IPS-15b (cell line): Measurements from ENCODE around the gene TMEM52.

Experiments used
- H3K27me3 ChIP-seq: one replicate; pipeline ENCODE4 v1.6.1; 2013; ENCODE audit warnings: low read length; ENCODE audit not compliant: control insufficient read depth, insufficient read depth
- H3K36me3 ChIP-seq: one replicate; pipeline ENCODE4 v1.6.1; 2013; ENCODE audit warnings: low read length; ENCODE audit not compliant: control insufficient read depth, insufficient read depth
- H3K4me1 ChIP-seq: one replicate; pipeline ENCODE4 v1.6.1; 2013; ENCODE audit warnings: mild to moderate bottlenecking, low read length; ENCODE audit not compliant: control insufficient read depth, insufficient read depth
- H3K4me3 ChIP-seq: one replicate; pipeline ENCODE4 v1.5.1; 2013; ENCODE audit warnings: low read depth, low read length
- H3K9ac ChIP-seq: one replicate; pipeline ENCODE4 v1.6.1; 2013; ENCODE audit warnings: low read depth, mild to moderate bottlenecking, low read length
- H3K9me3 ChIP-seq: one replicate; pipeline ENCODE4 v1.6.1; 2013; ENCODE audit warnings: mild to moderate bottlenecking, low read length; ENCODE audit not compliant: control insufficient read depth, insufficient read depth

TMEM52 gene

DNA sequence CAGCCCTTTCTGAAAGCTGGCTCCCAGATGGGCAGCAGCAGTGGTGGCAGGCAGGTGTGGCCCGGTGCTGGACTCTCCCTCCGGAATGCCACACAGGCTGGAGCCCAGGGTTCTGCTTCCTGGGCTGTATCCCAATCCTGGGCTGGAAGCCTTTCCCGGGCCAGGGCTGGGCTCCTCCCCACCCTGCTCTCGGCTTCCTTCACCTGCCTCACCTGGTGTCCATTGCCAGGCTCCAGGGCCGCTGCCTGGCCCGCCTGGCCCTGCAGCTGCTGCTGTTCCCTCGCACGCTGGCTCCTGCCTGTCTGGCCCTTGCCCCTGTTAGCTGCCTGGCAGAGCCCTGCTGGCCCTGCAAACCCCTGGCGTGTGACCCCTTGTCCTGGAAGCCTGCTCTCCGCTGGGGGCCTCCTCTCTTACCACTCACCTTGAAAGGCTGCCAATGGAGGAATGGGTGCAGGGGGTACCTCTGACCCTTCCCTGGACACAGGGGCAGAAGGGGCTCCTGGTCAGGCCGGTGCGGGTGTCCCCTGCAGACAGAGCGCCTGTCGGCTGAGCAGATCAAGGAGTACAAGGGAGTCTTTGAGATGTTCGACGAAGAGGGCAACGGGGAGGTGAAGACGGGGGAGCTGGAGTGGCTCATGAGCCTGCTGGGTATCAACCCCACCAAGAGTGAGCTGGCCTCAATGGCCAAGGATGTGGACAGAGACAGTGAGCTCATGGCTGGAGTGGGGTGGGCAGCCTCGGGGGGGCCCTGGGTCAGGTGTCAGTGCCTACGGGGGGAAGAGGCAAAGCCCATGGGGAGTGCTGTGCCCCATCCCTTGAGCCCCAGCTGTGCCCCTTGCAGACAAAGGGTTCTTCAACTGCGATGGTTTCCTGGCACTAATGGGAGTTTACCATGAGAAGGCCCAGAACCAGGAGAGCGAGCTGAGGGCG lies 2.9 kb downstream of the TMEM52 start:
- H3K9ac ChIP-seq: no peak overlapping the region
- H3K27me3 ChIP-seq: peaks cover 2% of the 10 kb centered on the region
- H3K4me3 ChIP-seq: no peak overlapping the region
- no peaks in the 10 kb centered on the region for H3K9me3 ChIP-seq
- H3K4me1 ChIP-seq: no peaks in the 10 kb centered on the region
- no peaks in the 10 kb centered on the region for H3K36me3 ChIP-seq

DNA sequence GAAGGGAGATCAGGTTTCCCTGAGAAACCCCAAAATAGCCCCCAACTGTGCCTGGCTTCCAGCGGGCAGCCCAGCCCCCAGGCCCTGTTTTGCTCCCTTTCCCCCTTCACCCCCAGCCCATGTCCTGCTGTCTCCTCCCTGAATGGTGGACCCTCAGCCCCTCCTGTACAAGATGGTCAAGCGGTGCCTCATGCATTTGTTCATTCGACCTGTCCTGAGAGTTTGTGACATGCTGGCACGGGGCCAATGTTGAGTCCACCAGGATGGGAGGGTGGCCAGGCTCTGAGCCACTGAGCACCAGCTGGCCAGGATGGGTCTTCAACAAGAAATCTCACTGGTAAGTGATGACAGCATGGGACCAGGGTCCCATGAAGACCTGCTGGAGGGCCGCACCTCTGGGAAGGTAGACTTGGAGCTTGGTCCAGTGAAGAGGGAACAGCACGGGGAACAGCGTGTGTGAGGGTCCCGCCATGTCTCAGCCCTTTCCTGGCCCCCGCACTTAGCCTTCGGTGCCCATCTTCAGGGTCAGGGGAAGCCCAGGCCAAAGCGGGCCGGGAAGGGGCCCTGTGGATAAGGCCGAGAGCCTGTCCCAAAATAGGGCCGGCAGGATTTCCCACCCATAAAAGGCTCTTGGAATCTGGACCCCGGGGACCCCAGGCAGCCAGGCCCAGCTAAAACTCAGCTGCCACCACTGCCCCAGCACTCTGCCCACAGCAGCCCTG lies 3.9 kb downstream of the TMEM52 start, which contains the start of gene CALML6:
TSS of gene CALML6 (plus strand) at position 290 of the 722 bp plus-strand sequence. CDS start at position 311, 21 bp downstream.
- H3K4me1 ChIP-seq: peaks cover 1% of the 10 kb centered on the region
- H3K9ac ChIP-seq: no peak within 1 kb of the TSS
- no peaks in the 10 kb centered on the region for H3K9me3 ChIP-seq
- H3K4me3 ChIP-seq: no peak within 1 kb of the TSS
- H3K36me3 ChIP-seq: no peaks in the 10 kb centered on the region
- H3K27me3 ChIP-seq: peaks cover 2% of the 10 kb centered on the region

GRCh38 chr1:1914101-1914970 lies 4.7 kb downstream of the TMEM52 start:
- H3K9ac ChIP-seq: no peak overlapping the region
- H3K27me3 ChIP-seq: peaks cover 2% of the 10 kb centered on the region
- no peaks in the 10 kb centered on the region for H3K36me3 ChIP-seq
- H3K9me3 ChIP-seq: no peaks in the 10 kb centered on the region
- no peak overlapping the region for H3K4me3 ChIP-seq
- peaks cover 4% of the 10 kb centered on the region for H3K4me1 ChIP-seq

- Histone ChIP-seq H3K9ac (no peak overlapping the region), H3K9me3 (no peaks in the 10 kb centered on the region), H3K4me1 (peaks cover 4% of the 10 kb centered on the region), H3K27me3 (no peaks in the 10 kb centered on the region), H3K36me3 (no peaks in the 10 kb centered on the region), H3K4me3 (no peak overlapping the region)
Observed at GRCh38 chr1:1911350-1912041, 7.6 kb downstream of the TMEM52 start.

DNA sequence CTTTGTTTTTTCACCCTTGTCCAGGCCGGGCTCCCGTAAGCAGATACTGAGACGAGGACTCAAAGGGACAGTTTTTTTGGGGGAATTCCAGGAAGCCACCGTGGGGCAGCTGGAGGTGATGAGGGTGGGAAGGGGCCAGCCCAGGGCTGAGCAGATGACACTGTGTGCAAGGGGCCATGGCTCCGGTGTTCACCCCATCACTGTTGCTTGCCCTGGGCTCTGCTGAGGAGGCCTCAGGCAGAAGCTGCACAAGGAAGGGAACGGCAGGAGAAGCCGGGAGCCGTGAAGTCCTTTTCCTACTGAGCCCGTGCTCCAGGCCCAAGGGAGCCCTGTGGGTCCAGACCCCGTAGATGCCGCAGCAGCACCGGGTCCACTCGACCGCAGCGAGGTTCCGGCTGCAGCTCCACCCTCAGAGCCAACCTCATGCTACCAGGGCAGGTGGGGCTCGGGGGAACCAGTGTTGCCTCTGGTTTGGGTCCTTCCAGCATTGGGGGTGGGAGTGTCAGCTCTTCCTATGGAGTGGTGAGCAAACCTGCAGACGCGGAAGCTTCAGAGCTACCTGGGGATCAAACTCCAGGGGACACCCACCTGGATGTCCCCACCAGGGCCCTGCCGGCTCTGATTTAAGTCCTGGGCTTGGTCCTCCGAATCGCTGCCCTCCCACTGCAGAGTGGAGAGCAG lies 8.3 kb downstream of the TMEM52 start:
- H3K4me1 ChIP-seq: peaks cover 4% of the 10 kb centered on the region
- no peaks in the 10 kb centered on the region for H3K36me3 ChIP-seq
- no peaks in the 10 kb centered on the region for H3K27me3 ChIP-seq
- H3K9me3 ChIP-seq: no peaks in the 10 kb centered on the region
- no peak overlapping the region for H3K9ac ChIP-seq
- no peak overlapping the region for H3K4me3 ChIP-seq

DNA sequence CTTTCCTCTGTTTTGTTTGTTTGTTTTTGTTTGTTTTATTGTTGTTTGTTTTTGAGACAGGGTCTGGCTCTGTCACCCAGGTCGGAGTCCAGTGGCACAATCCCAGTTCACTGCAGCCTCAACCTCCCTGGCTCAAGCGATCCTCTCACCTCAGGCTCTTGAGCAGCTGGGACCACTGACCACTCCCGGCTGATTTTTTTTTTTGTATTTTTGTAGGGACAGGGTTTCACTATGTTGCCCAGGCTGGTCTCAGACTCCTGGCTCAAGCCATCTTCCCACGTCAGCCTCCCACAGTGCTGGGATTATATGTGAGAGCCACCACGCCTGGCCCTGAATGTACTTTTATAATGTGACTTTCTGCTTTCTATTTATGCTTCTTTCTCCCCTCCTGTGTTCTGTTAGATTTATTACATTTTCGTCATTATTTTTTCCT lies 9.0 kb downstream of the TMEM52 start:
- peak overlapping the region; percentile 65 for H3K9ac ChIP-seq
- no peaks in the 10 kb centered on the region for H3K36me3 ChIP-seq
- no peaks in the 10 kb centered on the region for H3K27me3 ChIP-seq
- peaks cover 4% of the 10 kb centered on the region for H3K4me1 ChIP-seq
- peak overlapping the region; percentile 55 for H3K4me3 ChIP-seq
- H3K9me3 ChIP-seq: no peaks in the 10 kb centered on the region

DNA sequence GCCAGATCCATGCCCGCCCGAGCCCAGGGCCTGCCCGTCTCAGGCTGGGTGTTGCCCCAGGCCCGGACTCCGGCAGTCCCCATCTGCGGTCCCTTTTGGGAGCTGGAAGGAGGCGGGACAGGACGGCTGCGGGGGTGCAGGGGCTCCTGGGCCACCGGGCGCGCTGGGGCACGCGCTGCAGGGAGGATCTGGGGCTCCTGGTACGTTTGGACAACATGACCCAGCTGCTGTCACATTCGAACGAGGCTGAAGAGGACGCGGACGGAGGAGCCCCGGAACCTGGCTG lies 10.6 kb downstream of the TMEM52 start:
- H3K9ac ChIP-seq: peak overlapping the region; percentile 70
- H3K4me1 ChIP-seq: peaks cover 4% of the 10 kb centered on the region
- no peaks in the 10 kb centered on the region for H3K27me3 ChIP-seq
- H3K4me3 ChIP-seq: peak overlapping the region; percentile 74
- no peaks in the 10 kb centered on the region for H3K36me3 ChIP-seq
- H3K9me3 ChIP-seq: no peaks in the 10 kb centered on the region

GRCh38 chr1:1907098-1907736 lies 11.9 kb downstream of the TMEM52 start:
- no peak overlapping the region for H3K4me3 ChIP-seq

GRCh38 chr1:1906185-1907097 lies 12.6 kb downstream of the TMEM52 start:
- Histone ChIP-seq H3K4me1 (peaks cover 4% of the 10 kb centered on the region), H3K9ac (no peak overlapping the region)

More at GRCh38 chr1:1907098-1907736, 11.9 kb downstream of the TMEM52 start:
- Histone ChIP-seq H3K36me3 (no peaks in the 10 kb centered on the region), H3K27me3 (no peaks in the 10 kb centered on the region), H3K9ac (no peak overlapping the region), H3K4me1 (peaks cover 4% of the 10 kb centered on the region), H3K9me3 (no peaks in the 10 kb centered on the region)

GRCh38 chr1:1903224-1903623 lies 15.9 kb downstream of the TMEM52 start:
- Histone ChIP-seq H3K9ac (no peak overlapping the region), H3K36me3 (no peaks in the 10 kb centered on the region), H3K4me3 (no peak overlapping the region), H3K9me3 (no peaks in the 10 kb centered on the region), H3K4me1 (no peaks in the 10 kb centered on the region), H3K27me3 (no peaks in the 10 kb centered on the region)

More at GRCh38 chr1:1906185-1907097, 12.6 kb downstream of the TMEM52 start:
- H3K36me3 ChIP-seq: no peaks in the 10 kb centered on the region
- H3K27me3 ChIP-seq: no peaks in the 10 kb centered on the region
- no peaks in the 10 kb centered on the region for H3K9me3 ChIP-seq
- no peak overlapping the region for H3K4me3 ChIP-seq
